HFFc6 (cell line): Measurements from ENCODE around the gene ACCS. TPM values are rescaled to one million over a fixed set of nuclear protein-coding genes. Genes with fewer than 3 reads are reported as not detected.

ENCODE experiments used
- DNase-seq: peaks from one replicate; pipeline ENCODE4 v3.0.0-alpha.2; 2018
- H3K27ac Mint-ChIP-seq: 2 replicates; pipeline ENCODE4 v1.8.0; 2020; ENCODE audit warnings: mild to moderate bottlenecking, mixed read lengths
- H3K27me3 Mint-ChIP-seq: 2 replicates; pipeline ENCODE4 v1.8.0; 2021; ENCODE audit warnings: mild to moderate bottlenecking, moderate library complexity, mixed read lengths; ENCODE audit not compliant: insufficient read depth
- H3K36me3 Mint-ChIP-seq: 2 replicates; pipeline ENCODE4 v1.8.0; 2021; ENCODE audit warnings: low read depth, mixed read lengths
- H3K4me1 Mint-ChIP-seq: 2 replicates; pipeline ENCODE4 v1.8.0; 2020; ENCODE audit warnings: low read depth, mixed read lengths
- H3K4me3 Mint-ChIP-seq: 2 replicates; pipeline ENCODE4 v1.8.0; 2020; ENCODE audit warnings: mild to moderate bottlenecking, moderate library complexity, mixed read lengths
- H3K9me3 Mint-ChIP-seq: 2 replicates; pipeline ENCODE4 v1.8.0; 2020; ENCODE audit warnings: mild to moderate bottlenecking, mixed read lengths
- CTCF ChIP-seq: fragments of 200-600 bp; sonication (generic); IDR thresholded peaks from 2 replicates; pipeline ENCODE4 v1.5.0; 2021; ENCODE audit warnings: antibody characterized with exemption, mild to moderate bottlenecking
- total RNA-seq, 6 experiments: library from RNA; stranded (reverse); fragmentation: NEBNext Ultra II Directional; extraction: Animal tissue kit (Norgen Biotek cat#: 25700); gene quantifications; 2 replicates in 1 of 6; 3 replicates in 5 of 6; pipeline ENCODE4 v1.2.3, GENCODE V29; 2021

Gene ACCS
- total RNA-seq, 6 experiments from 2014 or later = 3.9 to 5.4 (median 4.8) TPM

- Mint-ChIP-seq H3K4me1 (no peaks in the 10 kb centered on the region), H3K27ac (no peak overlapping the region), H3K36me3 (peaks cover 9% of the 10 kb centered on the region; the same call in 1 of the 2 replicates), H3K27me3 (no peaks in the 10 kb centered on the region; the same call in 1 of the 2 replicates), H3K4me3 (no peak overlapping the region), H3K9me3 (no peaks in the 10 kb centered on the region)
- DNase-seq = no peak
- TF ChIP-seq CTCF = peak; percentile 64
Measured at GRCh38 chr11:44120169-44120568, 54.1 kb downstream of the ACCS start.

GRCh38 chr11:44125598-44125997 is 59.5 kb downstream of the ACCS start:
- no peaks in the 10 kb centered on the region for H3K4me1 Mint-ChIP-seq
- H3K36me3 Mint-ChIP-seq = 0 out of 2 replicates have a peak, but pooled peaks cover 6% of the 10 kb centered on the region
- H3K27me3 Mint-ChIP-seq = no peaks in the 10 kb centered on the region; the same call in 1 of the 2 replicates
- no peak for DNase-seq
- no peak overlapping the region for H3K27ac Mint-ChIP-seq
- TF ChIP-seq CTCF = no peak
- H3K4me3 Mint-ChIP-seq = no peak overlapping the region
- H3K9me3 Mint-ChIP-seq = no peaks in the 10 kb centered on the region

- Mint-ChIP-seq H3K9me3 (no peaks in the 10 kb centered on the region), H3K27me3 (no peaks in the 10 kb centered on the region), H3K36me3 (0 out of 2 replicates have a peak, but pooled peaks cover 10% of the 10 kb centered on the region), H3K27ac (no peak overlapping the region), H3K4me1 (no peaks in the 10 kb centered on the region), H3K4me3 (no peak overlapping the region)
- TF ChIP-seq CTCF = no peak
- DNase-seq = no peak
Measured at GRCh38 chr11:44126304-44126703, 60.2 kb downstream of the ACCS start.

- no peak for TF ChIP-seq CTCF
- Mint-ChIP-seq H3K27ac (no peak overlapping the region), H3K4me3 (no peak overlapping the region), H3K4me1 (no peaks in the 10 kb centered on the region), H3K36me3 (0 out of 2 replicates have a peak, but pooled peaks cover 11% of the 10 kb centered on the region), H3K27me3 (no peaks in the 10 kb centered on the region), H3K9me3 (no peaks in the 10 kb centered on the region)
- no peak for DNase-seq
Measured at GRCh38 chr11:44127130-44127529, 61.1 kb downstream of the ACCS start.

GRCh38 chr11:44128729-44129128 is 62.7 kb downstream of the ACCS start:
- Mint-ChIP-seq H3K4me3 (no peak overlapping the region), H3K9me3 (no peaks in the 10 kb centered on the region), H3K27ac (no peak overlapping the region), H3K27me3 (no peaks in the 10 kb centered on the region), H3K4me1 (no peaks in the 10 kb centered on the region), H3K36me3 (0 out of 2 replicates have a peak, but pooled peaks cover 11% of the 10 kb centered on the region)
- DNase-seq = no peak
- TF ChIP-seq CTCF = no peak

DNA sequence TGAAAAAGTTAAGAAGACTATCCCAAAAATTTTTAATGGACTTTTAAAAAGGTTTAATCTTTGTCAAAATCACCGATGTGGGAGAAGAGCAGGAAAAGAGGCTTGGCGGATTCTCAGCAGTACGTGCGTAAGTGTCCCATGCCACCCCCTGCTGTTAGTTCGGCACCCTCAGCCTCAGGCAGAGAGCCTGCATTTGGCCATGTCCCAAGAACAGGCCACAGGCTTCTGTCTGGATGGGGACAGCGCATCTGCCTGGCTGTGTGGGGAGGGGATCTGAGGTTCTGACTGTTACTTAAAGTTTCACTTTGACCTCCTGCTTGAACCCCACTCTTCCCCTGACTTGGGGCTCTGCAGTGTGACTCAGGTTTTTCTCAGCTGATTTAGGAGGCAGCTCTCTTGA is 64.7 kb downstream of the ACCS start:
- peaks cover 16% of the 10 kb centered on the region; the same call in 1 of the 2 replicates for H3K36me3 Mint-ChIP-seq

More for the DNA sequence above, 64.7 kb downstream of the ACCS start:
- DNase-seq = no peak
- no peaks in the 10 kb centered on the region for H3K4me1 Mint-ChIP-seq
- no peak overlapping the region for H3K27ac Mint-ChIP-seq
- H3K4me3 Mint-ChIP-seq = no peak overlapping the region
- H3K9me3 Mint-ChIP-seq = no peaks in the 10 kb centered on the region
- no peaks in the 10 kb centered on the region for H3K27me3 Mint-ChIP-seq
- TF ChIP-seq CTCF = no peak
